ENCODE data around the gene RC3H1.
A peak's percentile ranks its signal among the peaks of the same experiment; 100 is the strongest.
"Not testable (repeated sequence)": the region's sequence is repeated elsewhere in the genome, so short reads cannot be mapped to it uniquely, and the experiment has no call there.

Gene RC3H1, protein sequence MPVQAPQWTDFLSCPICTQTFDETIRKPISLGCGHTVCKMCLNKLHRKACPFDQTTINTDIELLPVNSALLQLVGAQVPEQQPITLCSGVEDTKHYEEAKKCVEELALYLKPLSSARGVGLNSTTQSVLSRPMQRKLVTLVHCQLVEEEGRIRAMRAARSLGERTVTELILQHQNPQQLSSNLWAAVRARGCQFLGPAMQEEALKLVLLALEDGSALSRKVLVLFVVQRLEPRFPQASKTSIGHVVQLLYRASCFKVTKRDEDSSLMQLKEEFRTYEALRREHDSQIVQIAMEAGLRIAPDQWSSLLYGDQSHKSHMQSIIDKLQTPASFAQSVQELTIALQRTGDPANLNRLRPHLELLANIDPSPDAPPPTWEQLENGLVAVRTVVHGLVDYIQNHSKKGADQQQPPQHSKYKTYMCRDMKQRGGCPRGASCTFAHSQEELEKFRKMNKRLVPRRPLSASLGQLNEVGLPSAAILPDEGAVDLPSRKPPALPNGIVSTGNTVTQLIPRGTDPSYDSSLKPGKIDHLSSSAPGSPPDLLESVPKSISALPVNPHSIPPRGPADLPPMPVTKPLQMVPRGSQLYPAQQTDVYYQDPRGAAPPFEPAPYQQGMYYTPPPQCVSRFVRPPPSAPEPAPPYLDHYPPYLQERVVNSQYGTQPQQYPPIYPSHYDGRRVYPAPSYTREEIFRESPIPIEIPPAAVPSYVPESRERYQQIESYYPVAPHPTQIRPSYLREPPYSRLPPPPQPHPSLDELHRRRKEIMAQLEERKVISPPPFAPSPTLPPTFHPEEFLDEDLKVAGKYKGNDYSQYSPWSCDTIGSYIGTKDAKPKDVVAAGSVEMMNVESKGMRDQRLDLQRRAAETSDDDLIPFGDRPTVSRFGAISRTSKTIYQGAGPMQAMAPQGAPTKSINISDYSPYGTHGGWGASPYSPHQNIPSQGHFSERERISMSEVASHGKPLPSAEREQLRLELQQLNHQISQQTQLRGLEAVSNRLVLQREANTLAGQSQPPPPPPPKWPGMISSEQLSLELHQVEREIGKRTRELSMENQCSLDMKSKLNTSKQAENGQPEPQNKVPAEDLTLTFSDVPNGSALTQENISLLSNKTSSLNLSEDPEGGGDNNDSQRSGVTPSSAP

GRCh38 chr1:174022080-174022975, at the start of gene RC3H1:
Gene RC3H1 (minus strand): TSS chr1:174022357. CDS start chr1:173992985, 29,372 bp downstream.
- Mint-ChIP-seq H3K4me1 (ENCODE audit: low read depth) (peaks cover 48% of the 10 kb centered on the region), H3K9me3 (ENCODE audit: low read depth) (no peaks in the 10 kb centered on the region), H3K4me3 (peak within 1 kb of the TSS; percentile 99), H3K36me3 (no peaks in the 10 kb centered on the region), H3K27me3 (no peaks in the 10 kb centered on the region), H3K27ac (peak within 1 kb of the TSS; percentile 99)

- no peaks in the 10 kb centered on the region for H3K9me3 Mint-ChIP-seq (ENCODE audit: low read depth)
- H3K27ac Mint-ChIP-seq, result no peak overlapping the region
- H3K4me1 Mint-ChIP-seq (ENCODE audit: low read depth), result peaks cover 10% of the 10 kb centered on the region
- no peak overlapping the region for H3K4me3 Mint-ChIP-seq
- peaks cover 3% of the 10 kb centered on the region for H3K27me3 Mint-ChIP-seq
- no peaks in the 10 kb centered on the region for H3K36me3 Mint-ChIP-seq
Observed at GRCh38 chr1:174070614-174071013, 48.5 kb upstream of the RC3H1 start.

DNA sequence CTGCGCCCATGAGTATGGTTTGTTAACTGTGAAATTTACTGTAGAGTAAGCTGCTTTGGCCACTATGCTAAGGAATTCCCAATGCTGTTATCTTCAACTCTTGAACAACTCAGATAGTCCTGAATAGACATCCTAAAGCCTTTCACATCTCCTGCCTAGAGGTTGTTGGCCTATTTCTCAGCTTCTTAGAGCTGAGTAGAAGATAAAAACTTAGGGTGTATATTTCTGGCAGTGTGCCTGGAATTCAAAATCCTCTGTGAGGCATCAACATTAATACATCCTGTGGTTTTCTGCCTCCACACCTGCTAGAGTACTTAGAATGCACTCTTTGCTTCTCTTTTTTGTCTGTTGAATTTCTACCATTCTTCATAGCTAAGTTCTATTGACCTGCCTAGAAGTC, 45.8 kb upstream of the RC3H1 start:
- no peaks in the 10 kb centered on the region for H3K36me3 Mint-ChIP-seq
- no peak overlapping the region for H3K4me3 Mint-ChIP-seq
- H3K27me3 Mint-ChIP-seq, result peaks cover 2% of the 10 kb centered on the region
- H3K4me1 Mint-ChIP-seq (ENCODE audit: low read depth), result peaks cover 10% of the 10 kb centered on the region
- H3K9me3 Mint-ChIP-seq (ENCODE audit: low read depth), result no peaks in the 10 kb centered on the region
- H3K27ac Mint-ChIP-seq, result no peak overlapping the region

GRCh38 chr1:174060090-174060489, 37.9 kb upstream of the RC3H1 start:
- Mint-ChIP-seq H3K27me3 (peaks cover 4% of the 10 kb centered on the region), H3K4me1 (ENCODE audit: low read depth) (peaks cover 6% of the 10 kb centered on the region), H3K36me3 (no peaks in the 10 kb centered on the region), H3K27ac (no peak overlapping the region), H3K4me3 (no peak overlapping the region), H3K9me3 (ENCODE audit: low read depth) (no peaks in the 10 kb centered on the region)

DNA sequence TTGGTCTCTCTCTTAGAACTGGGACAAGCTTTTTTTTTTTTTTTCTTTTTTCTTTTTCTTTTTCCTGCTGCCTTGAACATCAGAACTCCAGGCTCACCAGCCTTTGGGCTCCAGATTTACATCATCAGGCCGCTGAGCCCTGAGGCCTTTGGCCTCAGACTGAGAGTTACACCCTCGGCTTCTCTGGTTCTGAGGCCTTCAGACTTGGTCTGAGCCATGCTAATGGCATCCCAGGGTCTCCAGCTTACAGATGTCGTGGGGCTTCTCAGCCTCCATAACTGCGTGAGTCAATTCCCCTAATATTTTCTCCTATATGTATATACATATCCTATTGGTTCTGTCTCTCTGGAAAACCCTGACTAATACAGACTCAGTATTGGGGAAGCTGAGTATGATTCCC, 36.5 kb upstream of the RC3H1 start:
- Mint-ChIP-seq H3K4me3 (no peak overlapping the region), H3K27me3 (peaks cover 4% of the 10 kb centered on the region), H3K27ac (no peak overlapping the region), H3K4me1 (ENCODE audit: low read depth) (peaks cover 6% of the 10 kb centered on the region), H3K36me3 (no peaks in the 10 kb centered on the region), H3K9me3 (ENCODE audit: low read depth) (no peaks in the 10 kb centered on the region)

DNA sequence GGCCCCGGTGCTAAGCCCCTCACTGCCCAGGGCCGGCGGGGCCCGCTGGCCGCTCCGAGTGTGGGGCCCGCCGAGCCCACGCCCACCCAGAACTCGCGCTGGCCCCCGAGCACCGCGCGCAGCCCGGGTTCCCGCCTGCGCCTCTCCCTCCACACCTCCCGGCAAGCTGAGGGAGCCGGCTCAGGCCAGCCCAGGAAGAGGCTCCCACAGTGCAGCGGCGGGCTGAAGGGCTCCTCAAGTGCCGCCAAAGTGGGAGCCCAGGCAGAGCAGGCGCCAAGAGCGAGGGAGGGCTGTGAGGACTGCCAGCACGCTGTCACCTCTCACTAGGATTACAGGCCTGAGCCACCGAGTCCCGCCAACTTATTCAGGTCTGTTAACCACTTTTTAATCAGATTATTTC, 34.5 kb upstream of the RC3H1 start:
- H3K4me3 Mint-ChIP-seq; H3K36me3 Mint-ChIP-seq; H3K27ac Mint-ChIP-seq; H3K27me3 Mint-ChIP-seq; H3K9me3 Mint-ChIP-seq (ENCODE audit: low read depth); H3K4me1 Mint-ChIP-seq (ENCODE audit: low read depth): not testable (repeated sequence)

GRCh38 chr1:174055797-174056196, 33.6 kb upstream of the RC3H1 start:
- H3K4me1 Mint-ChIP-seq (ENCODE audit: low read depth); H3K27ac Mint-ChIP-seq; H3K27me3 Mint-ChIP-seq; H3K36me3 Mint-ChIP-seq; H3K9me3 Mint-ChIP-seq (ENCODE audit: low read depth); H3K4me3 Mint-ChIP-seq: not testable (repeated sequence)

DNA sequence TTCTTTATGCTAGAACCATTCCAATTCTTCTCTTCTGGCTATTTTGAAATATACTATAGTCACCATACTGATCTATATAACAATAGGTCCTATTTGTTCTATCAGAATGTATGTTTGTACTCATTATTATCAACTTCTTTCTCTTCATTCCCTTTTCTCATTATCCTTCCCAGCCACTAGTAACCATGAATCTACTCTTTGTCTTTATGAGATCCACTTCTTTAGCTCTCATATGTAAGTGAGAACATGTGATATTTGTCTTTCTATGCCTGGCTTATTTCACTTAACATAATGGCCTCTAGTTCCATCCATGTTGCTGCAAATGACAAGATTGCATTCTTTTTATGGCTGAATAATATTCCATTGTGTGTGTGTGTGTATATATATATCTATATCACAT, 31.7 kb upstream of the RC3H1 start:
- H3K9me3 Mint-ChIP-seq (ENCODE audit: low read depth), result no peaks in the 10 kb centered on the region
- peaks cover 6% of the 10 kb centered on the region for H3K27me3 Mint-ChIP-seq
- H3K4me1 Mint-ChIP-seq (ENCODE audit: low read depth), result no peaks in the 10 kb centered on the region
- H3K36me3 Mint-ChIP-seq, result no peaks in the 10 kb centered on the region
- no peak overlapping the region for H3K4me3 Mint-ChIP-seq
- no peak overlapping the region for H3K27ac Mint-ChIP-seq

DNA sequence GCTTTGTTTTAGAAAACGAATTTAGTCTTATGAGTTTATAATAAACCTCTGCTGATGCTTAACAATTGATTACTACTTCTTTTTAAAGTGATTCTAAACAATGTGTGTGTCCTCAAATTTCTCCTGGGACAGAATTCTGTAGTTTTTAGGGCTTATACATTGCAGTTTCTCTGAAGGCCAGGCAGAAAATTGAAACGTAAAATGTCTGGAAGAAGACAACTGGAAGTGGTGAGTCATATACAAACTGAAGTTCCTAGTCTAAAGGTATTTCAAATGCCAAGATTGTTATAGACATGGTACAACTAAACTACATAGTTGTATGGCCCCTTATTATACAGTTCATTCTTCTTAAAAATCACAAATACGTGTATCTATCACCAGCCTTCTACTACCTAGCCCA, 30.5 kb upstream of the RC3H1 start:
- H3K27me3 Mint-ChIP-seq, result peaks cover 6% of the 10 kb centered on the region
- H3K4me1 Mint-ChIP-seq (ENCODE audit: low read depth), result no peaks in the 10 kb centered on the region
- no peak overlapping the region for H3K4me3 Mint-ChIP-seq
- H3K36me3 Mint-ChIP-seq, result no peaks in the 10 kb centered on the region
- H3K27ac Mint-ChIP-seq, result no peak overlapping the region
- no peaks in the 10 kb centered on the region for H3K9me3 Mint-ChIP-seq (ENCODE audit: low read depth)

DNA sequence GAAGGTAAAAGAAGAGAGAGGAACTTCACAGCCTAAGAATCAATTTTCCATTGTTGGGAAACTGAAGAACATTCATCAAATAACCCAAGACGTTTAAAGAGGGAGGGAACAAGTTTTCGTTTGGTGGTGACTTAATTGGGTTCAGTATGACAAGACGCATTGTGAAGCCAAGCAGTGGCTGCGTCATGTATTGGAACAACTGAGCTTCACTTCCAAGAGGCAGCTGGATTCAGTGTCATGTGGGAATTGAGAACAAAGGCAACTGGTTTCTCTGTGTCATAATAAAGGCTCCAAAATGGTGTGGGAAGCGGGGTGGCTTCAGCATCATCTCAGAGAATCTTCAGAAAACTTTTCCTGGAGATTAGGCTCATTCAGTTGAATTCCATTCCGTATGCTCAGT, 29.8 kb upstream of the RC3H1 start:
- H3K4me1 Mint-ChIP-seq (ENCODE audit: low read depth), result no peaks in the 10 kb centered on the region
- no peaks in the 10 kb centered on the region for H3K36me3 Mint-ChIP-seq
- H3K4me3 Mint-ChIP-seq, result no peak overlapping the region
- H3K9me3 Mint-ChIP-seq (ENCODE audit: low read depth), result no peaks in the 10 kb centered on the region
- no peak overlapping the region for H3K27ac Mint-ChIP-seq
- peaks cover 6% of the 10 kb centered on the region for H3K27me3 Mint-ChIP-seq

DNA sequence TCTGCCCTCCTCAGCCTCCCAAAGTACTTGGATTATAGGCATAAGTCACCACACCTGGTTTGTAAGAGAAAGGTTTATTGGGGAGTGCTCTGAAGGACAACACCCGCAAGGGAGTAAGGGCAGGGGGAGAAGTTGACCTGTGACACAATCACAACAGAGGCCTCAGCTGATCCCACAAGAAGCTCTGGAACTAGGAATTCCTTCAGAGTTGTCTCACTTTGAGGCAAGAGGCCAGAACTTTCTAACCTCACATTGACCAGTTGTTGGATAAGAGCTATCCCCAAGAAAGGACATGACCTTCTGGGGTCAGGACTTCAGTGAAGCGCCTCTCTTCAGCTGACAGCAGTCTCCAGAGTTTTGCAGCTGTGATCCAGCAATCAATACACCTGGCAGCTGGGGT, 27.4 kb upstream of the RC3H1 start:
- Mint-ChIP-seq H3K27ac (no peak overlapping the region), H3K9me3 (ENCODE audit: low read depth) (no peaks in the 10 kb centered on the region), H3K27me3 (peaks cover 4% of the 10 kb centered on the region), H3K4me3 (no peak overlapping the region), H3K4me1 (ENCODE audit: low read depth) (peaks cover 1% of the 10 kb centered on the region), H3K36me3 (no peaks in the 10 kb centered on the region)

- H3K4me1 Mint-ChIP-seq (ENCODE audit: low read depth), result peaks cover 1% of the 10 kb centered on the region
- H3K27me3 Mint-ChIP-seq, result no peaks in the 10 kb centered on the region
- H3K4me3 Mint-ChIP-seq, result no peak overlapping the region
- no peaks in the 10 kb centered on the region for H3K36me3 Mint-ChIP-seq
- no peak overlapping the region for H3K27ac Mint-ChIP-seq
- H3K9me3 Mint-ChIP-seq (ENCODE audit: low read depth), result no peaks in the 10 kb centered on the region
Observed at GRCh38 chr1:174044418-174045222, 22.5 kb upstream of the RC3H1 start.

- H3K9me3 Mint-ChIP-seq (ENCODE audit: low read depth); H3K27me3 Mint-ChIP-seq; H3K4me3 Mint-ChIP-seq; H3K4me1 Mint-ChIP-seq (ENCODE audit: low read depth); H3K27ac Mint-ChIP-seq; H3K36me3 Mint-ChIP-seq: not testable (repeated sequence)
Observed at GRCh38 chr1:174042509-174042908, 20.4 kb upstream of the RC3H1 start.

DNA sequence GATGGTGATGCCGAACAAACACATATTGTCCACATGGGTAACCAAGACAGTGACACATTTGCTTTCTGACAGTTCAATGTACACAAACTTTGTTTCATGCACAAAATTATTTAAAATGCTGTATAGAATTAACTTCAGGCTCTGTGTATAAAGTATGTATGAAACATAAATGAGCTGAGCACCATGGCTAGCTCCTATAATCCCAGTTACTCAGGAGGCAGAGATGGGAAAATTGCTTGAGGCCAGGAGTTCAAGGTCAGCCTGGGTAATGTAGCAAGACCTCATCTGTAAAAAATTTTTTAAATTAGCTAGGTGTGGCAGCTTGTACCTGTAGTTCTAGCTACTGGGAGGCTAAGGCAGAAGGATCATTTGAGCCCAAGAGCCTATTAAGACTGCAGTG, 19.2 kb upstream of the RC3H1 start:
- Mint-ChIP-seq H3K36me3 (no peaks in the 10 kb centered on the region), H3K27me3 (no peaks in the 10 kb centered on the region), H3K4me1 (ENCODE audit: low read depth) (peaks cover 1% of the 10 kb centered on the region), H3K4me3 (no peak overlapping the region), H3K9me3 (ENCODE audit: low read depth) (no peaks in the 10 kb centered on the region), H3K27ac (no peak overlapping the region)

Data from activated naive CD8-positive, alpha-beta T cell (primary cell).